Measurements from ENCODE around the gene CEP19.
"Not testable (repeated sequence)": the region's sequence is repeated elsewhere in the genome, so short reads cannot be mapped to it uniquely, and the experiment has no call there.

CEP19 gene

GRCh38 chr3:196711838-196712513 is at the start of gene CEP19, which contains the start of gene PIGX:
Gene CEP19, minus strand, starts transcription at chr3:196712250. Its CDS starts 3,593 bp downstream, at chr3:196708657.
Gene PIGX, plus strand, starts transcription at chr3:196712377.
- DNase-seq = peak; percentile 97

GRCh38 chr3:196757876-196758739 is 46.1 kb upstream of the CEP19 start:
- DNase-seq = no peak

GRCh38 chr3:196756732-196757131 is 44.7 kb upstream of the CEP19 start:
- no peak for DNase-seq

DNA sequence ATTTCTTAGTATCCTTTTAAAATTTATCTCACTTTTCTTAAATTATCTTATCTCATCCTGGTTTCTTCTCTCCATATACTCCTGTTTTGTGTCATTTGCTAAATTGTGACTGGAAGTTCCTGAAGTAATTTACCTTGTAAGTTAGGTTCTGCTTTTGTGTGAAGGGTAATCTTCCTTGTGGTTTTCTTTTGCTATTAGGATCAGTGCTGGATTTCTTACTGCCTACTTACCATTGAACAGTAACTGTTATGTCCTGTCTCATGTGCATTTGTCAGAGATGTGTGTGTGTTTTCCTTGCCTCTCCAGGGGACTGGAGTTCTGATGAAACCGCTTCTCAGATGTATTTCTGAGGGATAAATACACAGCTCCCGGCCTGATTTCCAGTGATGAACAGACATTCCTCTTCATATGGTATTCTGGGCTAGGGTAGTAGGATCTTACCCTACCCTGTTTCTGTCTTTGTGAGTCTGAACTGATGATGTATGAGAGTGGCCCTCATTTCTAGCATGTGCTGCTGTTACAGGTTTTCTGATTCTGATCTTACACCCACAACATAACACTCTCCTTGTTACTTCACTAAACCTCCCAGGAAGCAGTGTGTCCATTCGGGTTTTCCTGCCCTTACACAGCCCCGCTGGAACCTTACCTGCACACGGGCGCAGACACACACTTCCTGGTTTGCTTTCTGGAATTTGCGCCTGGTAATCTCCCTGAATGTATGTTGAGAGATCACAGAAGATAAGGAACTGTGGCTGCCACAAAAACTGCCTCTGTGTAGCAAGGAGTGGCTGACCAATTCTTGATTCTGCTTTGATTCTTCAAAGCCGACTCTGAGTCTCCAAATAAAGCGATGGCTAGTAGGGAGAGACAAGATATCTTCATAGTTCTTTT is 42.3 kb upstream of the CEP19 start:
- no peak for DNase-seq

GRCh38 chr3:196753201-196753600 is 41.2 kb upstream of the CEP19 start:
- no peak for DNase-seq

GRCh38 chr3:196749125-196749524 is 37.1 kb upstream of the CEP19 start:
- DNase-seq = no peak

GRCh38 chr3:196743569-196743968 is 31.5 kb upstream of the CEP19 start:
- DNase-seq = not testable (repeated sequence)

DNA sequence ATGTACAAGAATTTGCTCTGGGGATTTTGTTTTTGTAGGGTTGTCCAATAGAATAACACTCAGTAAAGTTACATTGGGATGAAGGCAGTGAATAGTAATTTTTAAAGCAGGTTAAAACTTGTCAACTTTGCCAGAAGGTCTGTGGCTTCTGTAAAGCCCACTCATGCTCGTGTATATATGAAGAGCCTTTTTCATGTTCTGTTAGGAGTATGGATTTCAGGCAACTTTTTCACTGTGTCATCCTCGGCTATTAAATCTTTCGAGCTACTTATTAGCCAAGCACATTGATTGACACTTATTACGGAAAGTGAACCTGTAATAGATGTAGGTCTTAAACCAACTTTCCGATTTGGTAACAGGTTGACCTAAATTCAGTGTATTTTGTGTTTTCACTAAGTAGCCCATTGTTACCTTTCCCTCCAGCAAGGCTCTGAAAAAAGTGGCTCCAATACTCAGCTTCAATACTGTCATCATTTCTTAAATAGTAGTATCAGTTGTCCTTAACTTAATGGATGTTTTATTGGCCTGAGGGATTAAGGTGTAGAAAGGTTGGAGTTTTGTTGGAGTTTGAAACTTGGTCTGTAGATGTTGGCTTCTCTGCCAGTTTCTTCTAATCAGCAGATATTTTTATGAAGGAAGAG is 29.3 kb upstream of the CEP19 start:
- no peak for DNase-seq

DNA sequence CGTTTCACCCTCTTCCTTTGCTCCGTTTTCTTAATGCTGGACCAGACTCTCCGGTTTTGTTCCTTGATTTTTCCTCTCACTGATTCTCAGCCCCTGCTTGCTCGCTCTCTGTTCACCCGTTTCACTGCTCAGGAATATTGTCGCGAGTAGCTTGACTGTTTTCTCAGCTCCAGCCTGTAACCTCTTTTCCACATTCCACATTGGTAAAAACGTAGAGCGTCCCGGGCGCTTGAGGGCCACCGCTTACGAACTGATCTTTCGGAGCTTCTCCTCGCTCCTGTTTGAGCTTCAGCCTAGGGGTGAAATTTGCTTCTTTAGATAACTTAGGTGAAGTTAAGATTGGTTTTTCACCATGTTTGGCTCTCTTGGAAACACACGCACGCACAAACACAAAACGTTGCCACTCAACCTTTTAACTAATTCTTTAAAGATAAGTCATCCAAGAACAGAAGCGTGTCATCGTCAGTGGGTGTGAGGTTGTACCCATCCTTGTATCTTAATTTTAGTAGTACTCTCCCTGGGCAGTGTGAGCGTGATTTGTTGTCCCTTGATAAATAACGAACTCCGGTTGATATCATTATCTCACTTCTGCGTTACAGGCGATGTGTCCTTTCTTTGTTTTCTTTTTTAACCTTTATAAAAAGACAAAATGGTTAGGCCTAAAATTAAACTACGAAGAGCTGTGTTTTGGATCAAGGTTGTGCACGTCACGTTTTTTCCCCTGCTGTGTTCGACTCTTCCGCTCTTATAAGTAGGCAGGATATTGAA is 28.6 kb upstream of the CEP19 start:
- DNase-seq = peak; percentile 54

DNA sequence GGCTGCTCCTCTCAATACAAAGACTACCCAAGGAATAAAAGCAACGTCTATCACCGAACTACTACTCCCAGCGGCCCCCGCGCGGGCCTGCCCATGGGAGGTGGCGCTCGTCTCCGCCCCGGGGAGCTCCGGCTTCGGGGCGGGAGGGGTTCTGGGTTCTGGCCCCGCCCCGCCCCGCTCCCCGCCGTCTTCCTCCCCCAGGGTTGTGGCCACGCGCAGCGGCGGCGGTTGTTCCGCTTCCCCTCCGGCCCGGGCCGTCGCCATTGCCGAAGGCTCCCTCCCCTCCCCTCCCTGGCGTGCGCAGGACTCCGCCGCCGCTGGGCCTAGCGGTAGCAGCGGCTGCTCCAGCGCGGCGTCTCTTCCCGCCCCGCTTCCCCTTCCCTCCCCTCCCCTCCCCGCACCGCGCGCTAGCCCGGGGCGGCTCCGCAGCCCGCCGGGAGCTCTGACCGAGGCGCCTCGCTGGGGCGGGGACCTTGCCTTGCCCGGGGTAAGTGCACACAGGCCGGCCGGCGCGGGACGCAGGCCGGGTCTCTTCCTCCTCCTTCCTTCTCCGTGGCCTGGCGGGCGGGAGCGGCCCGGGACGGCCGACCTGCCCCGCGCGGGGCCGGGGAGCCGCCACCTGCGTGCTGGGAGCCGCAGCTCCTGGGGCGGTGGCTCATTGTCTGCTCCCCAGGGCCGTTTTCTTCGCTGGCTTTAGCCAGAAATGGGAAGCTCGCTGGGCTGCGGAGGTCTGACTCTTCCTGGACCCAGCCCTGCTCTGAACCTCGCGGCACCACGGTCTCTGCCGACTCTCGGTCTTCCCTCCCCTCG is 27.8 kb upstream of the CEP19 start, which contains the start of gene PAK2:
Gene PAK2 (plus strand): TSS at position 187 of the 810 bp plus-strand sequence. CDS start 42,790 bp downstream, outside the sequence.
- peak; percentile 95 for DNase-seq

DNA sequence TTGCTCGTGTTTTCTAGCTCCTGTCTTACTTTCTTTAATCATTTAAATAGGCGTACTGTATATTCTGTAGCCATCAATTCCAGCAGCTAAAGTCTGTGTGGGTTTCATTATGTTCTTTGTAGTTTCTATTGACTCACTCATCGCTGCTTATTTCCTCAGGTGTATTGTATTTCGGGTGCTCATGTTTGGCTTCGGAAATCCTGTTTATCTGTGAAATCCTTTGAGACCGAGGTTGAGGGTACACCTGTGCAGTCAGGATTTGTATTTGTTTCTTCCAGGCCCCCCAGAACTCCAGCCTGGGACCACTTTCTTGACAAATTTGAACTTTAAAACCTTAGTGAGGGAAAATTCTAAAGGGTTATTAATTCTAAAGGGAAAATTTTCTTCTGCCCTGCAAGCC is 25.6 kb upstream of the CEP19 start:
- DNase-seq = peak; percentile 30

GRCh38 chr3:196736670-196737374 is 24.8 kb upstream of the CEP19 start:
- no peak for DNase-seq

DNA sequence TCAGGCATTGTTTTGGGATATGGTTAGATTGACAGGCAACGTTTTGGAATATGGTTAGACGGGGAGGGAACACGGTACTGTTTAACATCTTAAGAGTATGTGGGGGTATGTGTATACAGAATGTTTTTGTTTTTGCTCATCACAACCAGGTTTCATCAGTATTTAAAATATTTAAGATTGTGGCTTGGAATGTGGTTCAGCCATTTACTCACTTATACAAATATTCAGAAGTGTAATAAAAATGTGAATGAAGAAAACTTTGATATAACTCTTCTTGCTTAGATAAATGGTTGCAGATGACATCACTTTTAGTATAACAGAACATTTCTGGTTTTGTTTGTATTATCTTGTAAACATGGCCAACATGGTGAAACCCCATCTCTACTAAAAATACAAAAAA is 23.7 kb upstream of the CEP19 start:
- DNase-seq = no peak

DNA sequence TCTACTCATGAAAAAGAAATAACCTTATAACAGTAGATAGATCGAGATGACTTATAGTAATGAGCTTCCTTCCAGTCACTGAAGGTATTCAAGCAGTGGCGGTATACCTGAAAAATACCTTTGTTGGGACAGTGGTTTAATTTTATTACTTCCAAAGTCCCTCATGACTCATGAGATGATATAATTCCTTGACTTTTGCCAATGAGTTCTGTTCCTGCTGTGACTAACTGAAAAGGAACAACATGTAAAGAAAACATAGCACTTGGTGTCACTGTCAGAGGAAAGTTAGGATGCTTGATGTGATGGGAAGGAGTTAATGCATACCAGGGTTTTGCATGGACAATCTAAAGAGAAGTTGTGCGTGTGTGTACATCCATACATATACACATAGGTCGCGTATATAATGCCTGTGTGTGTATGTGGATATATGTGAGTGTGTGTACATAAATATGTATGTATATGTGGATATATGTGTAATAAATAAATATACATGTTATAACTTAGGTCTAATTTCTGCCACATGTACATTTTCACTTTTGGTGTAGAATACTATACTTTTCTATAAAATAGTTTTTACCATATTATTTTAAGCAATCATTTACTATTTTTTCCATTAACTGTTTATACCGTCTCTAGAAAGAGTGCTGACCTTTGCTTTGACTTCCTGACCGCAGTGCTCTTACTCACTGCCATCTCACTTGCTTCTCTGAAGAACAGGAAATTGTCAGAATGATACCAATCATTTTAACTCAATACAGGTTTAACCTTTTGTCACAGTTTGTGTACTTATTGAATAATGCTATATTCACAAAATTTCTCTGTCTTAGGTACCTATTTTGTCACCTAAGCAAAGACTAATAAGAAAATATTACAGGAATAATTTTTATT is 15.0 kb upstream of the CEP19 start:
- DNase-seq = no peak

DNA sequence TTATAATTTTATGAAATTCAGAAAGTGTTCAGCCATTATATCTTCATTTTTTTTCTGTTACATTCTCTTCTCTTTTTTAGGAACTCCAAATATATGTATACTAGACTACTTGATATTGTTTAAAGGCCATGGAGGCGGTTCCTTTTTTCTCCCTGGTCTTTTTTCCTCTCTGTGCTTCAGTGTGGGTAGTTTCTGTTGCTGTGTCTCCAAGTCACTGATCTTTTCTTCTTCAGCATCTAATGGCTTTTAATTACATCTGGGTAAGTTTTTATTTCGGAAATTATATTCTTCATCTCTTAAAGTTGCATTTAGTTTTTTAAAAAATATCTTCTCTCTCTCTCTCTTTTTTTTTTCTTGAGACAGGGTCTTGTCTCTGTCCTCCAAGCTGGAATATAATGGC is 9.0 kb upstream of the CEP19 start:
- DNase-seq = no peak

- not testable (repeated sequence) for DNase-seq
Observed at GRCh38 chr3:196717162-196717561, 5.1 kb upstream of the CEP19 start.

- DNase-seq = no peak
Observed at GRCh38 chr3:196712514-196713413, 714 bp upstream of the CEP19 start.

GRCh38 chr3:196708467-196708866 is 3.6 kb downstream of the CEP19 start:
- no peak for DNase-seq

Measured in NCI-H774 (cell line).